MM.1S (cell line): ENCODE data around the gene UNC93B1.
"Not testable (repeated sequence)": the region's sequence is repeated elsewhere in the genome, so short reads cannot be mapped to it uniquely, and the experiment has no call there.

Experiments
- DNase-seq: peaks from one replicate; pipeline ENCODE4 v3.0.0-alpha.2; 2015
- H2AFZ ChIP-seq: fragments of 300-600 bp; sonication (generic); 2 replicates; pipeline ENCODE4 v1.6.0; 2016; ENCODE audit warnings: antibody characterized with exemption, low read length
- H3F3A ChIP-seq: fragments of 300-600 bp; sonication (generic); 2 replicates; pipeline ENCODE4 v1.6.1; 2016; ENCODE audit warnings: mild to moderate bottlenecking, antibody characterized with exemption, low read length, moderate library complexity, mixed read lengths; ENCODE audit not compliant: insufficient read depth
- H3K27ac ChIP-seq: fragments of 300-600 bp; sonication (generic); 2 replicates; pipeline ENCODE4 v1.5.1; 2016; ENCODE audit warnings: mild to moderate bottlenecking, low read length
- H3K27me3 ChIP-seq: fragments of 300-600 bp; sonication (generic); replicated peaks from 2 replicates; pipeline ENCODE4 v1.6.0; 2016; ENCODE audit warnings: low read length; ENCODE audit not compliant: insufficient read depth
- H3K36me3 ChIP-seq: fragments of 300-600 bp; sonication (generic); replicated peaks from 2 replicates; pipeline ENCODE4 v1.6.1; 2016; ENCODE audit warnings: mild to moderate bottlenecking, low read length, mixed read lengths; ENCODE audit not compliant: insufficient read depth
- H3K4me1 ChIP-seq: fragments of 300-600 bp; sonication (generic); 2 replicates; pipeline ENCODE4 v1.6.1; 2016; ENCODE audit warnings: low read length, mixed read lengths
- H3K4me2 ChIP-seq: fragments of 300-600 bp; sonication (generic); 2 replicates; pipeline ENCODE4 v1.6.0; 2016; ENCODE audit warnings: low read depth, low read length
- H3K4me3 ChIP-seq: fragments of 300-600 bp; sonication (generic); 2 replicates; pipeline ENCODE4 v1.5.1; 2016; ENCODE audit warnings: low read length, mixed read lengths
- H3K79me2 ChIP-seq: fragments of 300-600 bp; sonication (generic); 2 replicates; pipeline ENCODE4 v1.6.1; 2016; ENCODE audit warnings: mixed run types, low read length, mixed read lengths
- H3K9ac ChIP-seq: fragments of 300-600 bp; sonication (generic); 2 replicates; pipeline ENCODE4 v1.6.1; 2016; ENCODE audit warnings: low read length, mixed read lengths
- H3K9me2 ChIP-seq: fragments of 300-600 bp; sonication (generic); replicated peaks from 2 replicates; pipeline ENCODE4 v1.6.1; 2016; ENCODE audit warnings: mild to moderate bottlenecking, low read length, mixed read lengths; ENCODE audit not compliant: insufficient read depth
- H3K9me3 ChIP-seq: fragments of 300-600 bp; sonication (generic); replicated peaks from 2 replicates; pipeline ENCODE4 v1.6.1; 2016; ENCODE audit warnings: mild to moderate bottlenecking, low read length, mixed read lengths; ENCODE audit not compliant: insufficient read depth
- H4K20me1 ChIP-seq: fragments of 300-600 bp; sonication (generic); 2 replicates; pipeline ENCODE4 v1.6.1; 2016; ENCODE audit warnings: mild to moderate bottlenecking, low read length, moderate library complexity, mixed read lengths; ENCODE audit not compliant: insufficient read depth
- CTCF ChIP-seq: fragments of 300-600 bp; sonication (generic); IDR thresholded peaks from 2 replicates; pipeline ENCODE4 v1.5.1; 2016; ENCODE audit warnings: antibody characterized with exemption, low read length, mixed read lengths

UNC93B1 gene

GRCh38 chr11:67955461-67956007, 48.4 kb downstream of the UNC93B1 start:
- Histone ChIP-seq H3K4me2 (peak overlapping the region; percentile 50; the same call in 1 of the 2 replicates), H3K79me2 (peaks cover 23% of the 10 kb centered on the region), H3K27ac (peak overlapping the region; percentile 34; the same call in 1 of the 2 replicates), H3K4me3 (peak overlapping the region; percentile 69), H2AFZ (peak overlapping the region; percentile 67; the same call in 1 of the 2 replicates), H3K9ac (peak overlapping the region; percentile 75)
- not testable (repeated sequence) for H3K9me2 ChIP-seq, H3K36me3 ChIP-seq, H3K4me1 ChIP-seq, H3F3A ChIP-seq, H3K27me3 ChIP-seq, H3K9me3 ChIP-seq, H4K20me1 ChIP-seq
- peak; percentile 44 for TF ChIP-seq CTCF
- DNase-seq: peak; percentile 67

- not testable (repeated sequence) for H2AFZ ChIP-seq, H3K36me3 ChIP-seq, H3K27ac ChIP-seq, DNase-seq, H3K9me3 ChIP-seq, H3K9me2 ChIP-seq, H3K4me1 ChIP-seq, H3K27me3 ChIP-seq, H4K20me1 ChIP-seq, H3F3A ChIP-seq
- peak overlapping the region; percentile 69 for H3K4me3 ChIP-seq
- H3K4me2 ChIP-seq: peak overlapping the region; percentile 50; the same call in 1 of the 2 replicates
- H3K79me2 ChIP-seq: peaks cover 26% of the 10 kb centered on the region
- H3K9ac ChIP-seq: peak overlapping the region; percentile 75
Observed at GRCh38 chr11:67954971-67955370, 48.9 kb downstream of the UNC93B1 start.

GRCh38 chr11:67954251-67954650, 49.6 kb downstream of the UNC93B1 start:
- H3K27me3 ChIP-seq, H4K20me1 ChIP-seq, DNase-seq, H3K9me2 ChIP-seq, H3F3A ChIP-seq, H3K36me3 ChIP-seq, H3K4me1 ChIP-seq, H3K27ac ChIP-seq, H3K9me3 ChIP-seq, H3K9ac ChIP-seq, H2AFZ ChIP-seq: not testable (repeated sequence)
- Histone ChIP-seq H3K79me2 (peaks cover 29% of the 10 kb centered on the region), H3K4me3 (peak overlapping the region; percentile 69; the same call in 1 of the 2 replicates), H3K4me2 (peak overlapping the region; percentile 50; the same call in 1 of the 2 replicates)

- not testable (repeated sequence) for H3K27me3 ChIP-seq, H3K9ac ChIP-seq
Observed at GRCh38 chr11:67950705-67951104, 53.2 kb downstream of the UNC93B1 start.

GRCh38 chr11:67947785-67948184, 56.1 kb downstream of the UNC93B1 start:
- H3K4me3 ChIP-seq, H3K36me3 ChIP-seq, H3K9ac ChIP-seq, H3K4me2 ChIP-seq, H3K27ac ChIP-seq, H3K27me3 ChIP-seq, H4K20me1 ChIP-seq, H3F3A ChIP-seq, H3K4me1 ChIP-seq, DNase-seq, H3K9me3 ChIP-seq, H2AFZ ChIP-seq, H3K9me2 ChIP-seq: not testable (repeated sequence)
- H3K79me2 ChIP-seq: peaks cover 31% of the 10 kb centered on the region

More at GRCh38 chr11:67950705-67951104, 53.2 kb downstream of the UNC93B1 start:
- not testable (repeated sequence) for H3K4me2 ChIP-seq, H2AFZ ChIP-seq, H4K20me1 ChIP-seq, H3K36me3 ChIP-seq, H3K4me3 ChIP-seq, DNase-seq, H3K4me1 ChIP-seq, H3K27ac ChIP-seq, H3K9me3 ChIP-seq, H3K9me2 ChIP-seq, H3F3A ChIP-seq
- peaks cover 43% of the 10 kb centered on the region for H3K79me2 ChIP-seq

- H3K4me3 ChIP-seq, DNase-seq, H3K36me3 ChIP-seq, H3K27ac ChIP-seq, H3K4me1 ChIP-seq, H3K27me3 ChIP-seq, H4K20me1 ChIP-seq, H3F3A ChIP-seq, H3K9me2 ChIP-seq, H3K9me3 ChIP-seq, H2AFZ ChIP-seq, H3K4me2 ChIP-seq, H3K9ac ChIP-seq: not testable (repeated sequence)
- H3K79me2 ChIP-seq: peaks cover 26% of the 10 kb centered on the region
Observed at GRCh38 chr11:67946403-67946802, 57.5 kb downstream of the UNC93B1 start.
